Hepatocyte (in vitro differentiated cells): ENCODE measurements around the gene PAPPA2. TPM values are rescaled to one million over a fixed set of nuclear protein-coding genes. Genes with fewer than 3 reads are reported as not detected.

ENCODE experiments used
- DNase-seq: peaks from one replicate; pipeline ENCODE4 v3.0.0-alpha.2; 2016; ENCODE audit warnings: low spot score
- H2AFZ ChIP-seq: fragments of 200-600 bp; sonication (generic); 2 replicates; pipeline ENCODE4 v1.6.0; 2016; ENCODE audit warnings: antibody characterized with exemption, mild to moderate bottlenecking
- H3K27ac ChIP-seq: fragments of 200-600 bp; sonication (generic); 2 replicates; pipeline ENCODE4 v1.5.1; 2016; ENCODE audit warnings: mild to moderate bottlenecking
- H3K27me3 ChIP-seq: fragments of 200-600 bp; sonication (generic); 2 replicates; pipeline ENCODE4 v1.6.1; 2016
- H3K36me3 ChIP-seq: fragments of 200-600 bp; sonication (generic); replicated peaks from 2 replicates; pipeline ENCODE4 v1.5.1; 2016; ENCODE audit warnings: low read depth; ENCODE audit not compliant: insufficient read depth
- H3K4me1 ChIP-seq: fragments of 200-600 bp; sonication (generic); 2 replicates; pipeline ENCODE4 v1.5.1; 2016; ENCODE audit warnings: mild to moderate bottlenecking, moderate library complexity; ENCODE audit not compliant: insufficient read depth
- H3K4me2 ChIP-seq: fragments of 200-600 bp; sonication (generic); 2 replicates; pipeline ENCODE4 v1.6.0; 2016
- H3K4me3 ChIP-seq: fragments of 200-600 bp; sonication (generic); 2 replicates; pipeline ENCODE4 v1.5.1; 2016; ENCODE audit warnings: mild to moderate bottlenecking
- H3K79me2 ChIP-seq: fragments of 200-600 bp; sonication (generic); 2 replicates; pipeline ENCODE4 v1.6.0; 2017; ENCODE audit warnings: mild to moderate bottlenecking
- H3K9me2 ChIP-seq: fragments of 200-600 bp; sonication (generic); replicated peaks from 2 replicates; pipeline ENCODE4 v1.6.0; 2017; ENCODE audit warnings: mild to moderate bottlenecking; ENCODE audit not compliant: insufficient read depth
- H3K9me3 ChIP-seq: fragments of 200-600 bp; sonication (generic); 2 replicates; pipeline ENCODE4 v1.5.1; 2016; ENCODE audit warnings: low read depth, mild to moderate bottlenecking
- H4K20me1 ChIP-seq: fragments of 200-600 bp; sonication (generic); 2 replicates; pipeline ENCODE4 v1.6.0; 2016; ENCODE audit warnings: mild to moderate bottlenecking; ENCODE audit not compliant: insufficient read depth, poor library complexity, severe bottlenecking
- EZH2 ChIP-seq: fragments of 200-600 bp; sonication (generic); IDR thresholded peaks from 2 replicates; pipeline ENCODE4 v1.6.1; 2016; ENCODE audit warnings: antibody characterized with exemption, mild to moderate bottlenecking, borderline replicate concordance
- EZH2phosphoT487 ChIP-seq: fragments of 200-600 bp; sonication (generic); IDR thresholded peaks from one replicate; pipeline ENCODE4 v1.6.1; 2018; ENCODE audit warnings: antibody characterized with exemption, mild to moderate bottlenecking, low read depth, moderate library complexity; ENCODE audit not compliant: unreplicated experiment, severe bottlenecking
- WGBS: methylation state at CpG from one replicate; pipeline ENCODE4 v1.1.6; 2016; ENCODE audit warnings: low lambda C conversion rate; ENCODE audit errors: missing lambda C conversion rate; 5-methylcytosine and 5-hydroxymethylcytosine counted together
- polyA plus RNA-seq: library from polyadenylated mRNA; unstranded; fragments of >200 nt; fragmentation: Nextera tagmentation; extraction: Ambion mirVana; gene quantifications from 2 replicates; pipeline ENCODE4 v1.2.1, GENCODE V29; 2016
- total RNA-seq: library from RNA; depleted of rRNA; stranded (reverse); fragments of >200 nt; gene quantifications from 2 replicates; pipeline ENCODE4 v1.2.3, GENCODE V29; 2014
- TF ChIP-seq, protein P1 (sequence below): fragments of 200-600 bp; sonication (generic); IDR thresholded peaks from 2 replicates; pipeline ENCODE4 v1.5.1; 2016; ENCODE audit warnings: antibody characterized with exemption, mild to moderate bottlenecking; ENCODE audit not compliant: poor library complexity

The PAPPA2 gene
- total and polyA plus RNA-seq, 2 experiments from 2014 or later, result 1.9 to 2.6 TPM

DNA sequence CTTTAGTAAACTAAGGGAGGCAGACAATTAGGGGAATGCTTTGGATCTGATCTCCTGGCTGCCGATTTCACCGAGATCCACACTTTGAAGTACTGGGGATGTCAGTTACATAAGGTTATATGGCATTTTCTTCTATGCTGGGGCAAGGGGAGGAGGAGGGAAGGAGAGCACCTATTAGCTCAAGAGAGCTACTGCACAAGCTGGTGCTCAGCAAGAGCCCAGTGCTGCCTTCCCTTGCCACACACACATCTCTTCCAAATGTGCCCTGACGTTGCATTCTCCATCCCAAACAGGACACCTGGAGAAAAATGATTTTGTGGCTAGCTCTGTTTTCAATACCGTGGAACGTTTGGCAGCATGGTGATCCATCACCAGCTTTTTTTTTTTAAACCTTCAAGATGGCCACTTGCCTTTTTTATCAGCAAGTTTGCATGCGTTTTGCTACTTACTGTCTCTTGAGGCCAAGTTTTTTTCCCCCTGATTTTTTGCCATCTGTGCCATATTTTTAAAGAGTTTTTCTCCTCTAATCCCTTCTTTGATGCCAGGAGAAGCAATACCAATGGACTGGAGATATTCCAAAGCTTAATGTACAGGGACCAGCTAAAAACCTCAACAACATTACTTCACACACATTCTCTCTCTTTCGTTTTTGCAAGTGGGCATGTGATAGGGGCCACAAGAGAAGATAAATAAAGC, 66.6 kb downstream of the PAPPA2 start:
- Histone ChIP-seq H3K27ac (no peak overlapping the region), H2AFZ (no peak overlapping the region), H3K79me2 (no peaks in the 10 kb centered on the region), H3K4me1 (no peaks in the 10 kb centered on the region), H3K4me2 (no peak overlapping the region), H3K36me3 (no peaks in the 10 kb centered on the region), H3K9me3 (no peaks in the 10 kb centered on the region), H3K4me3 (no peak overlapping the region), H3K9me2 (no peaks in the 10 kb centered on the region), H4K20me1 (no peaks in the 10 kb centered on the region), H3K27me3 (peaks cover 4% of the 10 kb centered on the region)
- no peak for DNase-seq
- TF ChIP-seq, protein P1, sequence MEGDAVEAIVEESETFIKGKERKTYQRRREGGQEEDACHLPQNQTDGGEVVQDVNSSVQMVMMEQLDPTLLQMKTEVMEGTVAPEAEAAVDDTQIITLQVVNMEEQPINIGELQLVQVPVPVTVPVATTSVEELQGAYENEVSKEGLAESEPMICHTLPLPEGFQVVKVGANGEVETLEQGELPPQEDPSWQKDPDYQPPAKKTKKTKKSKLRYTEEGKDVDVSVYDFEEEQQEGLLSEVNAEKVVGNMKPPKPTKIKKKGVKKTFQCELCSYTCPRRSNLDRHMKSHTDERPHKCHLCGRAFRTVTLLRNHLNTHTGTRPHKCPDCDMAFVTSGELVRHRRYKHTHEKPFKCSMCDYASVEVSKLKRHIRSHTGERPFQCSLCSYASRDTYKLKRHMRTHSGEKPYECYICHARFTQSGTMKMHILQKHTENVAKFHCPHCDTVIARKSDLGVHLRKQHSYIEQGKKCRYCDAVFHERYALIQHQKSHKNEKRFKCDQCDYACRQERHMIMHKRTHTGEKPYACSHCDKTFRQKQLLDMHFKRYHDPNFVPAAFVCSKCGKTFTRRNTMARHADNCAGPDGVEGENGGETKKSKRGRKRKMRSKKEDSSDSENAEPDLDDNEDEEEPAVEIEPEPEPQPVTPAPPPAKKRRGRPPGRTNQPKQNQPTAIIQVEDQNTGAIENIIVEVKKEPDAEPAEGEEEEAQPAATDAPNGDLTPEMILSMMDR, result no peak
- no peak for TF ChIP-seq EZH2phosphoT487
- TF ChIP-seq EZH2, result no peak
- whole genome bisulfite sequencing, result 76% methylated on average over 7 of the region's 7 CpGs

DNA sequence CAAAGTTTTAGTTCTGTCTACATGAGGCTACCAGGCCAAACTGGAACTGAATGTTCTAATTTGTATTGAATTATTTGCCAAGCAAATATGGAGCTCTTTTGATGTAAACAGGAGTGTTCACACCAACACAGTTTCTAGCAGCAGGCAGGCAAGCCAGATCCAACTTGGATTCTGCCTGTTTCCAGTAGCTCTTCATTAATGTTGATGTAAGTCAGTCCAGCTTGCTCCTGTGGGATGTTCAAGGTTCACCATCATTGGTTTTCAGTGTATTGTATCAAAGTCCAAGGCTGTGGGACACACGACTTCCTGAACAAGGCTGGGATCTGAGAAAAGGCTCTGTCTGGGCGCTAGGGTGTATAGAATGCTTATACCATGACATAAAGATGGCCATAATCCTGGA, 68.1 kb downstream of the PAPPA2 start:
- Histone ChIP-seq H3K9me3 (no peaks in the 10 kb centered on the region), H3K36me3 (no peaks in the 10 kb centered on the region), H4K20me1 (no peaks in the 10 kb centered on the region), H3K27ac (no peak overlapping the region), H3K4me3 (no peak overlapping the region), H3K4me1 (no peaks in the 10 kb centered on the region), H3K4me2 (no peak overlapping the region), H2AFZ (no peak overlapping the region), H3K9me2 (no peaks in the 10 kb centered on the region), H3K79me2 (no peaks in the 10 kb centered on the region), H3K27me3 (peaks cover 5% of the 10 kb centered on the region)
- WGBS, result 86% methylated on average over 2 of the region's 2 CpGs
- DNase-seq, result no peak
- TF ChIP-seq EZH2, result no peak
- TF ChIP-seq, protein P1, result no peak
- TF ChIP-seq EZH2phosphoT487, result no peak

DNA sequence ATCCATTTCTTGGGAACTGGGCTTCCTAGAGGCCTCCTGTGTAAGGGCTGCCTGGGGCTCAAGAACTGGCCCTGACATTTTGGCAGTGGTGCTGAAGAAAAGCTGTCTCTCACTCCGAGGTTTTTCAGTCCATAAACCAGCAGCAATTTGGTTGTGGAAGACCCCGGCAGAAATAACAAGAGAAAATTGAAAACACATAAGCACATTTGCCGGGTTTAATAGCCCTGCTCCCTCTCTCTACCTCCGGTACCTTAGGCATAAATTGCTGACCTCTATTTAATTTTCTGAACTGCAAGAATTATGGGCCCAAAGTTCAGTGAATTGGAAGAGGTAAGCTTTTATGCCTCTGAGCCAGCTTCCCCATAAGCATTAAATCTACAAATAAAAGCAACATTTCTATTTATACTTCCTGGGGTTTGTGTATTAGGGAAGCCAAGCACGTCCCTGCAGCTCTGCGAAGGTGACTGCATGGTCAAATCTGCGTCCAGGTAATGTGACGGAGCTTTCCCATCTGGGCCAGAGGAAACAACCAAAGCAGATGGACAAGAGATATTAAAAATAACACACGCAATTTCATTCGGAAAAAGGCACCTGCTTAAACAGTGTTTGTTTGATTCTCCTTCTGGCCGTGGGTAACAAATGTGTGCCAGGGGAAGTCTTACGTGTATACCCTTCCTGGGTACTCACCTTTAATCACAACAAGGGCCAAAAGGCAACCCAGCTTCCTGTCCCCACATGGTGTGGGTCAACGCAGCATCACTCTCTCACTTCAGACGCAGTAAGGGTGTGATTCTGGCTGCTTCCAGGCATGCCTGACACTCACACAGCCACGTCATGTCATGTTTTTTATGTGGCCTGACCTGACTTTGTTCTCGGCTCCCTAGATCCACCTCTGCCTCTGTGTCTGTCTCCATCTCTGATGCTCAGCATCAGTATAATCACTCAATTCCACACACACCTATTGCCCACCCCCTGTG, 69.2 kb downstream of the PAPPA2 start:
- Histone ChIP-seq H3K9me2 (no peaks in the 10 kb centered on the region), H3K4me2 (no peak overlapping the region), H3K27ac (no peak overlapping the region), H3K4me1 (no peaks in the 10 kb centered on the region), H3K9me3 (no peaks in the 10 kb centered on the region), H2AFZ (no peak overlapping the region), H3K4me3 (no peak overlapping the region), H3K27me3 (peaks cover 8% of the 10 kb centered on the region), H3K36me3 (no peaks in the 10 kb centered on the region), H3K79me2 (no peaks in the 10 kb centered on the region), H4K20me1 (no peaks in the 10 kb centered on the region)
- TF ChIP-seq EZH2, result no peak
- DNase-seq, result no peak
- WGBS, result 78% methylated on average over 16 of the region's 16 CpGs

DNA sequence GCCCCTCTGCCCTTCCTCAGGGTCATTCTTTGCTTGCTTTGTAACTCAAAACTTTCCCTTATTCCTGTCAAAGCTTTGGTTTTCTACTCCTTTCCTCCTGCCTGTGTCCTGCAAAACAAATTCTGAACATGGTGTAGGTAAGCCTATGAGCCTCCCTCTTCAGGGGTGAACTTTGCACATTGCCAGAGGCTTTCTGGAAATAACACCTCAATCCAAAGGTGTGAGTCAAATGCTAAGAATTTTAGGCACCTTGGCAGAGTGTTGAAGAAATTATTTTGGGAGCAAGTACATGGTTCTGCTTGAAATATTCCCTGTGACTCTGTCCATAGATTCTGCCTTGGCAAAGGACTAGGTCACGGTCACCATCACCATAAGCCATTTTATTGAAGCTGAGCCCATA, 70.0 kb downstream of the PAPPA2 start:
- peaks cover 8% of the 10 kb centered on the region for H3K27me3 ChIP-seq

More for the DNA sequence above, 70.0 kb downstream of the PAPPA2 start:
- H3K4me1 ChIP-seq, result no peaks in the 10 kb centered on the region
- no peak overlapping the region for H3K27ac ChIP-seq
- no peak for DNase-seq
- no peak overlapping the region for H3K4me3 ChIP-seq
- H3K9me2 ChIP-seq, result no peaks in the 10 kb centered on the region
- H3K4me2 ChIP-seq, result no peak overlapping the region
- WGBS, result 96% methylated on average over 1 of the region's 1 CpG
- H3K36me3 ChIP-seq, result no peaks in the 10 kb centered on the region
- H2AFZ ChIP-seq, result no peak overlapping the region
- TF ChIP-seq EZH2phosphoT487, result no peak
- TF ChIP-seq EZH2, result no peak
- H4K20me1 ChIP-seq, result no peaks in the 10 kb centered on the region
- H3K9me3 ChIP-seq, result no peaks in the 10 kb centered on the region
- no peaks in the 10 kb centered on the region for H3K79me2 ChIP-seq
